Hematopoietic multipotent progenitor cell treated with erythropoietin and hydrocortisone succinate and interleukin-3 and kit ligand, for 6 days (in vitro differentiated cells): Measurements from ENCODE around the gene CCL2.
A peak's percentile ranks its signal among the peaks of the same experiment; 100 is the strongest.
"Not testable (repeated sequence)": the region's sequence is repeated elsewhere in the genome, so short reads cannot be mapped to it uniquely, and the experiment has no call there.

Experiments used
- DNase-seq: peaks from one replicate; pipeline ENCODE4 v3.0.0-alpha.2; 2015

The CCL2 gene

DNA sequence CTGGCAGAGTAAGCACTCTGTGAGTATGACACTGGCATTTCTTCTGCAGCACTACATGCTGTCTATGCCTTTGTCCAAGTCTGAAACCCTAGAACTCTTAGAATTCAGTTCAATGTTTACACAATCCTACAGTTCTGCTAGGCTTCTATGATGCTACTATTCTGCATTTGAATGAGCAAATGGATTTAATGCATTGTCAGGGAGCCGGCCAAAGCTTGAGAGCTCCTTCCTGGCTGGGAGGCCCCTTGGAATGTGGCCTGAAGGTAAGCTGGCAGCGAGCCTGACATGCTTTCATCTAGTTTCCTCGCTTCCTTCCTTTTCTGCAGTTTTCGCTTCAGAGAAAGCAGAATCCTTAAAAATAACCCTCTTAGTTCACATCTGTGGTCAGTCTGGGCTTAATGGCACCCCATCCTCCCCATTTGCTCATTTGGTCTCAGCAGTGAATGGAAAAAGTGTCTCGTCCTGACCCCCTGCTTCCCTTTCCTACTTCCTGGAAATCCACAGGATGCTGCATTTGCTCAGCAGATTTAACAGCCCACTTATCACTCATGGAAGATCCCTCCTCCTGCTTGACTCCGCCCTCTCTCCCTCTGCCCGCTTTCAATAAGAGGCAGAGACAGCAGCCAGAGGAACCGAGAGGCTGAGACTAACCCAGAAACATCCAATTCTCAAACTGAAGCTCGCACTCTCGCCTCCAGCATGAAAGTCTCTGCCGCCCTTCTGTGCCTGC is at the start of gene CCL2:
Gene CCL2 (plus strand): TSS at position 635 of the 730 bp plus-strand sequence. CDS start 65 bp downstream, at position 700.
- peak; percentile 35 for DNase-seq

DNA sequence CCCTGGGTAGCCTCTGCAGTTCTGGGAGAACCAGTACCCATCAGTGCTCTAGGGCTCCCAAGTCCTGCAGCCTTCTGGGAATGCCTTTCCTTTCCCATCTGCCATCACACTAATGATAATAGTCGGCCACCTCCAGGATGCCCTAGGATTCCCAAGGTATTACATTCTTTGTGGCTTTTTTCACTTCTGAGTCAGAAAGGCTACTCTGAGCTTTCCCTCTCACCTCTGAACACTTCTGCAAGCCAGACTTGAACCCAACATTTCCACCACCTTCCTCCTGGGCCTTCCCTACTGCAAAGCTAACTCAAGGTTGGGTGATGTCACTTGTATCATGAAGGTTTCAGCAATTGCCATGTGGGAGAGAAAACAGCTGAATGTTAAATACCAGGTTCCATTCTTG is 49.7 kb upstream of the CCL2 start:
- no peak for DNase-seq

DNA sequence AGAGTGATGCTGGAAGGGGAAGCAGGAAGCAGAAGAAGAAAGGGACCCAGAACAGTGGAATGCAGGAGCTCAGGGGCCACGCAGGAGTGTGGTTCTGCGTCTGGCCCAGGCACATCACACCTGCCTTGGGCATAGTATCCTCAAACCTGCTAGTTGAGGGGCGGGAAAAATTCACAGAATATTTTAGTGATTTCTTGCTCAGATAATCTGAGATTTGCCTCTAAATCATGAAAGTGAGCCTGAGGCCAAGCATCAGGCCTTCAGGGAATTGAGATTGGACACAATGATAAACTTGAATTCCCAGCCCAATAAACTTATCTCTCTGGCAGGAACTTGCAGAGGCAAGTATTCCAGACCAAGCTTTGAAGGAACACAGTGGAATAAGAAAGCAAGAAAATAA is 48.5 kb upstream of the CCL2 start:
- no peak for DNase-seq

DNA sequence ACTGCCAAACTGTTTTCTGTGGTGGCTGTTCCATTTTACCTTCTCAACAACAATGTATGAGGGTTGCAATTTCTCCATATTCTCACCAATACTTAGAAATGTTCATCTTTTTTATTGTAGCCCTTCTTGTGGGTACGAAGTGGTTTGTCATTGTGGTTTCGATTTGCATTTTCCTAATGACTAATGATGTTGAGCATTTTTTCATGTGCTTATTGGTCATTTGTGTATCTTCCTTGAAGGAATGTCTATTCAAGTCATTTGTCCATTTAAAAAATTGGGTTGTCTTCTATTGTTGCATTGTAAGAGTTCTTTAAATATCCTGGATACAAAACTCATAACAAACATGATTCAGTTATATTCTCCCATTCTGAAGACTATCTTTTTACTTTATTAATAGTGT is 47.5 kb upstream of the CCL2 start:
- no peak for DNase-seq

DNA sequence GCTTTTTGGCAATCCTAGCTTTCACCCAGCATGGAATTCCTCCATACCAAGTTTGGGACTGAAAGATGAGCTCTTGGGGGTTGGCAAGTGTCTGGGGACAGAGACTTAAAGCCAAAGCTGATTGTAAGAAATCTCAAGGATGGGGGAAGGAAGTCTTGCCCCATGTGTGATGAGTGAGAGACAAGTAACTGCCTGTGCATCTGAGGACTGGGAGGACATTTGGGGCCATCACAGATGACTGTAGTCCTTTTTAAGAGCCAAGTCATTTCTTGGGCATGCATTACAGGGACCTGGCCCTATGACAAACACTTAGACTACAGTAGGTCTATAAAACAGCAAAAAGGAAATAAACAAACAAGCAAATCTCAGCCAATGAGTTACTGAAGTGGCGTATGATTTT is 36.3 kb upstream of the CCL2 start:
- no peak for DNase-seq

DNA sequence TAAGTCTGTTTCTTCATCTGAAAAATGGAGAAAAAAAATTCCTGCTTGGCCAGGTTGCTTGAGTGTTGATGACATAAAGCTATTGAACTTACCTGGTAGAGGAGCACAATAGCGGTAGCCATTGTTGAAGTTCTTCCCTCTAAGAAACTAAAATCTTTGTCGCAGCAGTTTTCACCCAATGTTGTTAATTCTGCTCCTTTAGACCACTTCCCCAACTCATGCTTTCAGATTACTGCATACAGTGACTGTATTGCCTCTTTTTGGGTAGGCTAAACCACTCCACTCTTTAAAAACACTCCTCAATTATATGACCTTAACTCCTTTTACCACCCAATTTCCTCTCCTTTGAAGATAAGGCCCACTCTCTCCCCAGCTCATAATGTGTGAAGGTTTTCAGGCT is 35.7 kb upstream of the CCL2 start:
- no peak for DNase-seq

- no peak for DNase-seq
These were observed 34.9 kb upstream of the CCL2 start for GRCh38 chr17:34220045-34220751.

- peak; percentile 35 for DNase-seq
These were observed 34.2 kb upstream of the CCL2 start for GRCh38 chr17:34220752-34221395.

- no peak for DNase-seq
These were observed 33.7 kb upstream of the CCL2 start for GRCh38 chr17:34221411-34221810.

DNA sequence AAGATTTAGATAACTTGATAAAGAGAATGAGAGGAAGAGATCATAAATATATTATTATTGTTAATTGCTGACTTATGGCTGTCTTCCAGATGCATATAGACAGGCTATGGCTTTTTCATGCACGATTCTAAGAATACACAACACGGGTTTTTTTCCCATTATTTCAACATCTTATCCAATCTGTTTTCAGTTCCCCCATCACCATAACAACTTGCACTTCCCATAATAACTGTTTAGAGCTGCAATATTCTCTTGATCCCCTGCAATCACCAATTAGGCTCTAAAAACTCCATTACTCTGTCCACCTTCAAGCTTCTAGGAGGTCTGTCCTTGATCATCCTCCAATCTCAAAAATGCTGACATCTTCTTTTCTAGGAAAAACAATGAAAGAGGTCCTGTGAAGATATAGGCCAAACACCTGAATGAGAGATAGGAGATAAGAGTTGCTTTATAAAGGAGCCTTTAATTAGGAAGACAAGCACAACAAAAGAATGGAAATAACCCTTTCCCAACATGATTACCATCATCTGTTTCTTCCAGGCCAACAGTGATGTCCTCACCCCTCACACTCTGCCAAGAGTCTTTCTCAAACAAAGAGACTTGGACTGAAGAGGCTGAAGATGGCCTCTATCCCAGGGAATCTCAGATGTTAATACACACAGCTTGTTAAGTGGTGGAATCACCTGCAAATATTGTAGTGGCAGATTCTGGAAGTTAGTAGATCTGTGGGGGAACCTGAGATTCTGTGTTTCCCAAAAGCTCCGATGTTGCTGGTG is 32.2 kb upstream of the CCL2 start:
- no peak for DNase-seq

DNA sequence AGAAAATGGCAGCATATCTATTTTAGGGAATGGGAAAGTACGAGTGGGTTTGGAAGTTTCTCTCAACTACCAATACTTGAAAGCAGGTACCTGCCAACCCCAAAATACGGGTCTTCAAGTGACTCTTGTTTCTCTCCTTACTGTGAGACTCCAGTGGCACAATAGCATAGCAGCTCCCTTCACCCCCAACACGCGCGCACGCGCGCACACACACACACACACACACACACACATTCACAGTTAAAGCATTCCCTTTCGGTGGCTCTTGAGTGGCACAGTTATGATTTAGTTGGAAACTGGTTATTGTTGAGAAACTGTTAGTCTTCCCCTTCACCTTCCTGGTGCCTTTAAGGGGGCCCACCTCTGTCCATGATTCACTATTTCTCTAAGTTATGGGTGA is 30.0 kb upstream of the CCL2 start:
- DNase-seq: no peak

GRCh38 chr17:34226011-34226743 is 28.9 kb upstream of the CCL2 start:
- DNase-seq: no peak

DNA sequence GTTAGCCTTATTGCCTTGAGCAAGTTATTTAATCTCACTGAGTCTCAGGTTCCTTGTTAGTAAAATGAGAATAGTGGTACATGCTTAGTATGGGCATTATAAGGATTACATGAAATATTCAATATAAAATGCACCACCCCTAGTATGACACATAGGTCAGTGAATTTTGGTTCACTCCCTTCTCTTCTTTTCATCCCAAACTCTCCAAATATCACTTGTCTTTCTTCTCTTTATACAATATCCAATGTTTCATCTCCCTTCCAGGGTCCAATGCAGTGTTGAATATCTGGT is 28.4 kb upstream of the CCL2 start:
- DNase-seq: no peak

DNA sequence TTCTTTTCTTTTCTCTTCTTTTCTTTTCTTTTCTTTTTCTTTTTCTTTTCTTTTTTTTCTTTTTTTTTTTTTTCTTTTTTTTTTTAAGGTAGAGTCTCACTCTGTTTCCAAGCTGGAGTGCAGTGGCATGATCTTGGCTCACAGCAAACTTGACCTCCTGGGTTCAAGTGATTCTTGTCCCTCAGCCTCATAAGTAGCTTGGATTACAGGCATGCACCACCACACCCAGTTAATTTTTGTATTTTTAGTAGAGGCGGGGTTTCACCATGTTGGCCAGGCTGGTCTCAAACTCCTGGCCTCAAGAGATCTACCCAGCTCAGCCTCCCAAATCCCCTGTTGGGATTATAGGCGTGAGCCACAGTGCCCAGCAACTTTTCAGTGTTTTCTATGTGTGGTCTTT is 27.8 kb upstream of the CCL2 start:
- not testable (repeated sequence) for DNase-seq

GRCh38 chr17:34227707-34228106 is 27.4 kb upstream of the CCL2 start:
- no peak for DNase-seq

GRCh38 chr17:34228781-34229180 is 26.3 kb upstream of the CCL2 start:
- no peak for DNase-seq

- no peak for DNase-seq
These were observed 24.7 kb upstream of the CCL2 start for GRCh38 chr17:34230342-34230741.

- no peak for DNase-seq
These were observed 20.5 kb upstream of the CCL2 start for GRCh38 chr17:34234616-34235015.

DNA sequence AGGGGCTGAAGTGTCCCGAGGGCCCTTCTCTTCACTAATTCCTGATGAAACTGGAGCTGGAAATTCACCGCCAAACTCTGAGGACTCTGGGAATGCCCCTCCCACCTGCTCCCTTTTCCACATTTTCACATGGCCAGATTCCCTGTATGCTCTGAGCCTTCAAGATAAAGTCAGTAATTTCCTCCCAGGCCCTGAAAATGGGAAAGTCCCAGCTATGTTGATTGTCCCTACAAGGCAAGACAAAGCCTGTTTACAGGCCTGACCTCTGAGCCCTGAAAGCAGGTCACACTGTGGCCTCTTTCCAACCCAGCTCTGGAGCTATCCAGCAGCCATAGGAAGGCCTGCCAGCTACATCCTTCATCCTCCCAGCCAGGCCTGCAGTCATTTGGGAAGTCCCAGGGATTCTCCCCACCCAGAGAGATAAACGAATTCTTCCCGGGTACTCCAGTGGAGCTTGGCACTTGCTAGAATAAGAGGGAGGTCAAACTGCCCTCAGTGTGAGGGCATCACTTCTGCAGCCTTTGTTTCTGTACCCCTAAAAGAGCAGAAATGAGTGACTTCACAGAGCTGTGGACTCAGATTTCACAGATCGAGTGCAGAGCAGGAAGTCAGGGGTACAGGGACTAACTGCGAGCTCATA is 19.6 kb upstream of the CCL2 start:
- no peak for DNase-seq

DNA sequence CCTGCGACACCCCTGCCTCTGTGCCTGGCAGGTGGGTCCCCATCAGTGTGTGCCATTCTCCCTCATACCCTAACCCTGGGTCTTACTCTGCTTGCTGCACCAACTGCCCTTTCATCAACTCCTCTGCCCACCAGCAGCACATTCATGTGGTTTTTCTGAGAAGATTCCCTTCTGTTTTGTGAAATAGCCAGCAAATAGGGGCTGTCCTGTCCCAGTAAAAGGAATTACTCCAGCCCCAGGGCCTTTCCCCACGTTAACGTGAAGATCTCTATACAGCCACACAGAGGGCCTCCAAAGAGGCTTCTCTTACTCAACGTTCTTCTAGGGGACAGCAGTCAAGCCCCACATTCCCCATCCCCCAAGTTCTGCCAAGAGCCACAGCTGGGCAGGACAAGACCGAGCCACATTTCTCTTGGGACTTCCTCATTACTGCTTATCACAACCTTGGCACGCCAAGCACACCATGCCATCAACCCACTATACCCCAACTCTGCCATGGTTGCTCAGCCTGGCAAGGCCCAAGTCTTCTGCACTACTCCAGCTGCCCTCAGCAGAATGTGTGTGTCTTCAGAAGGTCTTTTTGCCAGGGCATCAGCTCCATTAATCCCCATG is 18.7 kb upstream of the CCL2 start:
- peak; percentile 82 for DNase-seq

- DNase-seq: no peak
These were observed 17.6 kb upstream of the CCL2 start for GRCh38 chr17:34237458-34237857.

DNA sequence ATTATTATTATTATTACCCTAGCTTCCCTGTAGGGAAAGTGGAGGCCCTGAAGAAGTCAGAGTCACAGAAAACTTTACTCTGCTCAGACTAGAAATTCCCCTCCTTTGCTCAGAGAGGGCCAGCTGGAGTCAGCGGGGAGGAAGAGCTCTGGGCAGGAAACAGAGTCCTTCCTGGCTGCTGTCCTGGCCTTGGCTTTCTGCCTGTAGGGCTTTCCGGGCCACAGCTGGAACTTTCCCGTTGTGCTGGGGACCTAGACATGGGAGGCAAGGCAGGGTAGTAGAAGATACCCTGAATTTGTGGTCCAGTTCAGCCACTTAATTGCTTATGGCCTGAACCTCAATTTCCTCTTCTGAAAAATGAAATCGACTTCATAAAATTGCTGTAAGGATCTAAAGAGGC is 14.0 kb upstream of the CCL2 start:
- no peak for DNase-seq
